PC-9 (cell line): ENCODE results near the gene ZNF343. TPM values are rescaled to one million over a fixed set of nuclear protein-coding genes. Genes with fewer than 3 reads are reported as not detected.

Experiments used
- BruUV-seq: library from RNA; stranded (reverse); fragments of 400-500 nt; replicated peaks from 2 replicates; lab custom pipeline; 2021; lab: Mats Ljungman, UMichigan
- CTCF ChIA-PET: fragments of 300-600 bp; sonication (Branson Sonifier 250); formaldehyde crosslinking; loops from one replicate; lab custom pipeline; 2022; ENCODE audit warnings: antibody characterized with exemption; lab: Charles Lee
- POLR2A ChIA-PET: fragments of 300-600 bp; sonication (Branson Sonifier 250); formaldehyde crosslinking; loops from one replicate; lab custom pipeline; 2022; ENCODE audit warnings: antibody characterized with exemption; ENCODE audit not compliant: unreplicated experiment; lab: Charles Lee
- DNase-seq, 2 experiments: peaks; one replicate each; pipeline versions ENCODE4 v3.0.0 to v3.0.0-alpha.2; 2015 to 2022; ENCODE audit warnings: mixed read lengths in 1 of 2
- H2AFZ ChIP-seq: fragments of 200-600 bp; sonication (generic); 2 replicates; pipeline ENCODE4 v1.8.1; 2017; ENCODE audit warnings: antibody characterized with exemption
- H3F3A ChIP-seq: fragments of 200-600 bp; sonication (generic); 2 replicates; pipeline ENCODE4 v1.8.1; 2017; ENCODE audit warnings: antibody characterized with exemption, mild to moderate bottlenecking, low read depth; ENCODE audit not compliant: insufficient read depth
- H3K27ac ChIP-seq: fragments of 200-600 bp; sonication (generic); 2 replicates; pipeline ENCODE4 v1.6.1; 2016; ENCODE audit warnings: mixed run types
- H3K27me3 ChIP-seq: fragments of 200-600 bp; sonication (generic); 2 replicates; pipeline ENCODE4 v1.6.1; 2016; ENCODE audit warnings: low read depth, mixed run types; ENCODE audit not compliant: insufficient read depth
- H3K36me3 ChIP-seq: fragments of 200-600 bp; sonication (generic); 2 replicates; pipeline ENCODE4 v1.6.1; 2016; ENCODE audit warnings: low read depth, mixed run types
- H3K4me1 ChIP-seq: fragments of 200-600 bp; sonication (generic); replicated peaks from 2 replicates; pipeline ENCODE4 v1.6.1; 2016; ENCODE audit warnings: mixed run types; ENCODE audit not compliant: insufficient read depth
- H3K4me2 ChIP-seq: fragments of 200-600 bp; sonication (generic); 2 replicates; pipeline ENCODE4 v1.6.1; 2017; ENCODE audit warnings: mixed run types
- H3K4me3 ChIP-seq: fragments of 200-600 bp; sonication (generic); 2 replicates; pipeline ENCODE4 v1.6.1; 2016; ENCODE audit warnings: mixed run types
- H3K79me2 ChIP-seq: fragments of 200-600 bp; sonication (generic); 2 replicates; pipeline ENCODE4 v1.6.1; 2017; ENCODE audit warnings: low read depth, mixed run types
- H3K9me2 ChIP-seq: fragments of 200-600 bp; sonication (generic); 2 replicates; pipeline ENCODE4 v1.8.1; 2017; ENCODE audit warnings: mild to moderate bottlenecking; ENCODE audit not compliant: insufficient read depth
- H3K9me3 ChIP-seq: fragments of 200-600 bp; sonication (generic); 2 replicates; pipeline ENCODE4 v1.8.1; 2016; ENCODE audit warnings: low read depth; ENCODE audit not compliant: insufficient read depth
- H4K20me1 ChIP-seq: fragments of 200-600 bp; sonication (generic); 2 replicates; pipeline ENCODE4 v1.8.1; 2017; ENCODE audit not compliant: insufficient read depth
- EZH2 ChIP-seq: fragments of 200-600 bp; sonication (generic); IDR thresholded peaks from 2 replicates; pipeline ENCODE4 v1.8.0; 2017; ENCODE audit warnings: antibody characterized with exemption, low read depth
- intact Hi-C: fragments of 100-400 bp; cut with micrococcal nuclease; formaldehyde crosslinking; loops from one replicate; pipeline ENCODE4 v1.10.0; 2022; ENCODE audit not compliant: unreplicated experiment
- total RNA-seq: library from RNA; stranded (reverse); gene quantifications from 2 replicates; pipeline ENCODE4 v1.2.3, GENCODE V29; 2021
- TF ChIP-seq, protein P1 (sequence below): fragments of 200-600 bp; sonication (generic); conservative IDR thresholded peaks from 2 replicates; pipeline ENCODE4 v1.6.1; 2017; ENCODE audit warnings: mixed run types, antibody characterized with exemption, mild to moderate bottlenecking, moderate library complexity

ZNF343 gene
- total RNA-seq, 1 experiment from 2014 or later: 10.0 TPM

DNA sequence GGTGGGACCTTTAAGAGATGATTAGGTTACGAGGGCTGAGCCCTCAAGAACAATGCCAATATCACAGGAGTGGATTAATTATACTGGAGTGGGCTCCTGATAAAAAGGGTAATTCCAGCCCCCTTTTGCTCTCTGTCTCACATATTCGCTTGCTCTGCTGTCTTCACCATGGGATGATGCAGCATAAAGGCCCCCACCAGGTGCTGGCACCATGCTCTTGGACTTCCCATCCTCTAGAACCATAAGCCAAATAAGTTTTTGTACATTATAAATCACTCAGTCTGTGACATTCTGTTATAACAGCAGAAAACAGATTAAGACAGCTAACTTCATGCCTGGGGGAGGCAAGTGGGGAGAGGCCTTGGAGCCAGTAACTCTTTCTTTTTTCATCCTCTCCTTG lies 28.3 kb downstream of the ZNF343 start:
- H3K4me1 ChIP-seq: no peaks in the 10 kb centered on the region
- no peak overlapping the region for H3K27ac ChIP-seq
- no peaks in the 10 kb centered on the region; the same call in 1 of the 2 replicates for H3K36me3 ChIP-seq
- TF ChIP-seq, protein P1, sequence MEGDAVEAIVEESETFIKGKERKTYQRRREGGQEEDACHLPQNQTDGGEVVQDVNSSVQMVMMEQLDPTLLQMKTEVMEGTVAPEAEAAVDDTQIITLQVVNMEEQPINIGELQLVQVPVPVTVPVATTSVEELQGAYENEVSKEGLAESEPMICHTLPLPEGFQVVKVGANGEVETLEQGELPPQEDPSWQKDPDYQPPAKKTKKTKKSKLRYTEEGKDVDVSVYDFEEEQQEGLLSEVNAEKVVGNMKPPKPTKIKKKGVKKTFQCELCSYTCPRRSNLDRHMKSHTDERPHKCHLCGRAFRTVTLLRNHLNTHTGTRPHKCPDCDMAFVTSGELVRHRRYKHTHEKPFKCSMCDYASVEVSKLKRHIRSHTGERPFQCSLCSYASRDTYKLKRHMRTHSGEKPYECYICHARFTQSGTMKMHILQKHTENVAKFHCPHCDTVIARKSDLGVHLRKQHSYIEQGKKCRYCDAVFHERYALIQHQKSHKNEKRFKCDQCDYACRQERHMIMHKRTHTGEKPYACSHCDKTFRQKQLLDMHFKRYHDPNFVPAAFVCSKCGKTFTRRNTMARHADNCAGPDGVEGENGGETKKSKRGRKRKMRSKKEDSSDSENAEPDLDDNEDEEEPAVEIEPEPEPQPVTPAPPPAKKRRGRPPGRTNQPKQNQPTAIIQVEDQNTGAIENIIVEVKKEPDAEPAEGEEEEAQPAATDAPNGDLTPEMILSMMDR: no peak
- TF ChIP-seq EZH2: no peak
- CTCF ChIA-PET: no interaction called here
- intact Hi-C loops: no loop called here
- no peaks in the 10 kb centered on the region for H4K20me1 ChIP-seq
- no peak overlapping the region for H2AFZ ChIP-seq
- H3K9me2 ChIP-seq: no peaks in the 10 kb centered on the region
- no peak overlapping the region for H3K4me2 ChIP-seq
- no peaks in the 10 kb centered on the region for H3K79me2 ChIP-seq
- H3K4me3 ChIP-seq: no peak overlapping the region
- H3K9me3 ChIP-seq: no peaks in the 10 kb centered on the region
- no peaks in the 10 kb centered on the region for H3K27me3 ChIP-seq
- POLR2A ChIA-PET: no interaction called here
- no TSS peak for BruUV-seq
- no peaks in the 10 kb centered on the region for H3F3A ChIP-seq
- no peak for DNase-seq

DNA sequence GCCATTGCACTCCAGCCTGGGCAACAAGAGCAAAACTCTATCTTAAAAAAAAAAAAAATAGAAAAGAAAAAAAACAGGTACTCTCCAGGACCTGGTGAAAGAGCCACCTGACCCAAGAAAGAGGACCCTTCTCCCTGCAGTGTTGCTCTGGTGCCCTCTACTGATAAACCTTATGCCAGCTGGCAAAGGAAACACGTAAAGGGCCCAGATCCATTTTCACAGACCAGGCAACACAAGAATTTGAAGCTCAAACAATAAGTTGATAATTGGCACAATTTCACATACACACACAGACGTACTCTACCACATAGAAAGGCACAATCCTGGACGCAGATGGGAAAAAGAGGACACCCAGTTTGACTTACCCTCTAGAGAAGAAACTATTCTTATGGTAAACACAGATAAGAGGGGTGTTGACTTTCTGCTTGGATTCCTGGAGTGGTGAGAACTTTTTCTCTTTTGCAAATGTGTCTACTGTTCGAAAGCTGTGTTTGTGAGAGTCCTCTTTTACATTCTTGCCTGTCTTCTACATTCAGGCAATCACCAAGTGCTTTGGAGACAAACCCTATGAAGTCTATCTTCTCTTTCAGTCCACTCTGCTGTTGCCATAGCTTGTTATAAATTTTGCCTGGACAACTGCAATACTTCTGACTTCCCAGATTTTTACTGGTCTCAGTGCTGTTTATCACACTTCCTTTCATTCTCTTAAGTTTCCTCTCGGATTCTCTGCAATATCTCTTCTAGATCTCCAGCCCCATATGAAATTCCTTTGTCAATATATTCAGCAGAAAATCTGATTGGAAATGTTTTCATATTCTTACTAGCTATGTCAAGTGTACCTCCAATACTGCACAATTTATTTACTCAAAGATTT lies 31.7 kb downstream of the ZNF343 start:
- TF ChIP-seq EZH2: no peak
- TF ChIP-seq, protein P1: no peak
- H3K36me3 ChIP-seq: no peaks in the 10 kb centered on the region
- no peaks in the 10 kb centered on the region for H3K79me2 ChIP-seq
- POLR2A ChIA-PET: interaction anchor here (0.6 kb wide), 1 partner anchor 443 kb away, joined by 4 read pairs; no protein-coding TSS in a partner anchor
- H3K9me2 ChIP-seq: no peaks in the 10 kb centered on the region
- H2AFZ ChIP-seq: no peak overlapping the region
- no peaks in the 10 kb centered on the region for H3K4me1 ChIP-seq
- no peak overlapping the region for H3K27ac ChIP-seq
- H3K9me3 ChIP-seq: no peaks in the 10 kb centered on the region
- no peak overlapping the region for H3K4me3 ChIP-seq
- intact Hi-C loops: no loop called here
- H4K20me1 ChIP-seq: no peaks in the 10 kb centered on the region
- BruUV-seq: no TSS peak
- H3K27me3 ChIP-seq: no peaks in the 10 kb centered on the region
- CTCF ChIA-PET: interaction anchor here (0.6 kb wide), 1 partner anchor 58 kb away, joined by 3 read pairs; no protein-coding TSS in a partner anchor
- no peak for DNase-seq
- no peak overlapping the region for H3K4me2 ChIP-seq
- no peaks in the 10 kb centered on the region for H3F3A ChIP-seq

DNA sequence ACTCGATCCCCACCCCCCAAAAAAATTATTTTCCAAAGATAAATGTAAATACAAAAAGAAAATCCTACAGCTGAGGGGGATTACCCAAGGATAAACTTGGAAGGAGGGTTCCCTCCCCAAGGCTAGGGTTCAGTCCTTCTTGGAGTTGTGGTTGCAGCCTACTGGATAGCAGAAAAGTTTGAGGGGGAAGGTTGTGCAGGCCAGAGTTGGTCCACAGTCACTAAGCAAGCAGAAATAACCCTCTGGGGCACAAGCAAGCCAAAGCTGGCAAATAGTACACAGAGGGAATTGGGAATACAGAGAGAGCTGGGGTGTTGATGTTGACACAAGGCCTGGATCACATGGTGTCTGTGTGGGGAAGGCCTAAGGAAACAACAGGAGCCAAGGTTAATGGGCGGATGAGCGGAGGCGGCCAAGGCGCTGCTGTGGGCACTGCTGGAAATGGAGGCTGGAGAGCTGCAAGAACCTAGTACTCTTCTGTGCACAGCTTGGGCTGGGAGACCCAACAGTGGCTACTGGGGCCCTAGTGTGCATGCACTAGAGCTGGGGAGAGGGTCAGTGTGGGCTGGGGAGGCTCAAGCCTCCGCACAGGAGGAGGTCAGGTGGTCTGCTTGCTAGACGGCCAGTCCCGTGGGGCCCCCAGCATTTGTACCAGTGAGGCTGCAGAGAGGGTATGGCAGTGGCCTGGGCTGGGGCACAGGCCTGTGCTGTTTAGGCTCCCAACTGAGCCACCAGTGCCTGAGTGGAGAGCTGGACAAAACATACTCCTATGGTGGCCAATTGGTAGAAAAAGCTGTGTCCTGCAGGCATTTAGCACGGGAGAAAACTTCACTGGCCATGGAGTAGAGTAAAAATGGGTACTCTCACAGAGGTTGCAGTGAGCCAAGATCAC lies 32.6 kb downstream of the ZNF343 start:
- ChIA-PET POLR2A (interaction anchor here (0.6 kb wide), 1 partner anchor 444 kb away, joined by 4 read pairs; no protein-coding TSS in a partner anchor), CTCF (no interaction called here)
- Histone ChIP-seq H3F3A (no peaks in the 10 kb centered on the region; the same call in 1 of the 2 replicates), H3K36me3 (no peaks in the 10 kb centered on the region), H4K20me1 (no peaks in the 10 kb centered on the region), H3K27me3 (no peaks in the 10 kb centered on the region), H3K9me2 (no peaks in the 10 kb centered on the region), H2AFZ (no peak overlapping the region), H3K79me2 (no peaks in the 10 kb centered on the region), H3K4me3 (no peak overlapping the region), H3K4me1 (peaks cover 4% of the 10 kb centered on the region), H3K4me2 (no peak overlapping the region), H3K9me3 (no peaks in the 10 kb centered on the region), H3K27ac (no peak overlapping the region)
- no peak for DNase-seq
- TF ChIP-seq, protein P1: no peak
- intact Hi-C loops: no loop called here
- no TSS peak for BruUV-seq
